K562 treated with DMSO at 1 percent for 12 hours (cell line): ENCODE results near the gene LIFR. TPM values are rescaled to one million over a fixed set of nuclear protein-coding genes. Genes with fewer than 3 reads are reported as not detected.

Experiments used
- total RNA-seq: library from RNA; unstranded; fragments of 300-600 nt; gene quantifications from 2 replicates; pipeline ENCODE4 v1.2.3, GENCODE V29; 2022; ENCODE audit not compliant: insufficient read depth

LIFR gene, protein sequence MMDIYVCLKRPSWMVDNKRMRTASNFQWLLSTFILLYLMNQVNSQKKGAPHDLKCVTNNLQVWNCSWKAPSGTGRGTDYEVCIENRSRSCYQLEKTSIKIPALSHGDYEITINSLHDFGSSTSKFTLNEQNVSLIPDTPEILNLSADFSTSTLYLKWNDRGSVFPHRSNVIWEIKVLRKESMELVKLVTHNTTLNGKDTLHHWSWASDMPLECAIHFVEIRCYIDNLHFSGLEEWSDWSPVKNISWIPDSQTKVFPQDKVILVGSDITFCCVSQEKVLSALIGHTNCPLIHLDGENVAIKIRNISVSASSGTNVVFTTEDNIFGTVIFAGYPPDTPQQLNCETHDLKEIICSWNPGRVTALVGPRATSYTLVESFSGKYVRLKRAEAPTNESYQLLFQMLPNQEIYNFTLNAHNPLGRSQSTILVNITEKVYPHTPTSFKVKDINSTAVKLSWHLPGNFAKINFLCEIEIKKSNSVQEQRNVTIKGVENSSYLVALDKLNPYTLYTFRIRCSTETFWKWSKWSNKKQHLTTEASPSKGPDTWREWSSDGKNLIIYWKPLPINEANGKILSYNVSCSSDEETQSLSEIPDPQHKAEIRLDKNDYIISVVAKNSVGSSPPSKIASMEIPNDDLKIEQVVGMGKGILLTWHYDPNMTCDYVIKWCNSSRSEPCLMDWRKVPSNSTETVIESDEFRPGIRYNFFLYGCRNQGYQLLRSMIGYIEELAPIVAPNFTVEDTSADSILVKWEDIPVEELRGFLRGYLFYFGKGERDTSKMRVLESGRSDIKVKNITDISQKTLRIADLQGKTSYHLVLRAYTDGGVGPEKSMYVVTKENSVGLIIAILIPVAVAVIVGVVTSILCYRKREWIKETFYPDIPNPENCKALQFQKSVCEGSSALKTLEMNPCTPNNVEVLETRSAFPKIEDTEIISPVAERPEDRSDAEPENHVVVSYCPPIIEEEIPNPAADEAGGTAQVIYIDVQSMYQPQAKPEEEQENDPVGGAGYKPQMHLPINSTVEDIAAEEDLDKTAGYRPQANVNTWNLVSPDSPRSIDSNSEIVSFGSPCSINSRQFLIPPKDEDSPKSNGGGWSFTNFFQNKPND
- 0.33 and 4.6 TPM in 2 replicates for total RNA-seq

GRCh38 chr5:38556599-38557307 is at the start of gene LIFR:
TSS of gene LIFR (minus strand) at chr5:38556646. CDS start at chr5:38530647, 25,999 bp downstream.

